Measurements from ENCODE around the gene TADA2B. TPM values are rescaled to one million over a fixed set of nuclear protein-coding genes. Genes with fewer than 3 reads are reported as not detected.

TADA2B gene
- total and polyA plus RNA-seq, 9 of the 15 experiments (the other 6 are each of a cell fraction or from before 2014, with no cell fraction given), result 0.55 to 12.2 (median 7.5) TPM

DNA sequence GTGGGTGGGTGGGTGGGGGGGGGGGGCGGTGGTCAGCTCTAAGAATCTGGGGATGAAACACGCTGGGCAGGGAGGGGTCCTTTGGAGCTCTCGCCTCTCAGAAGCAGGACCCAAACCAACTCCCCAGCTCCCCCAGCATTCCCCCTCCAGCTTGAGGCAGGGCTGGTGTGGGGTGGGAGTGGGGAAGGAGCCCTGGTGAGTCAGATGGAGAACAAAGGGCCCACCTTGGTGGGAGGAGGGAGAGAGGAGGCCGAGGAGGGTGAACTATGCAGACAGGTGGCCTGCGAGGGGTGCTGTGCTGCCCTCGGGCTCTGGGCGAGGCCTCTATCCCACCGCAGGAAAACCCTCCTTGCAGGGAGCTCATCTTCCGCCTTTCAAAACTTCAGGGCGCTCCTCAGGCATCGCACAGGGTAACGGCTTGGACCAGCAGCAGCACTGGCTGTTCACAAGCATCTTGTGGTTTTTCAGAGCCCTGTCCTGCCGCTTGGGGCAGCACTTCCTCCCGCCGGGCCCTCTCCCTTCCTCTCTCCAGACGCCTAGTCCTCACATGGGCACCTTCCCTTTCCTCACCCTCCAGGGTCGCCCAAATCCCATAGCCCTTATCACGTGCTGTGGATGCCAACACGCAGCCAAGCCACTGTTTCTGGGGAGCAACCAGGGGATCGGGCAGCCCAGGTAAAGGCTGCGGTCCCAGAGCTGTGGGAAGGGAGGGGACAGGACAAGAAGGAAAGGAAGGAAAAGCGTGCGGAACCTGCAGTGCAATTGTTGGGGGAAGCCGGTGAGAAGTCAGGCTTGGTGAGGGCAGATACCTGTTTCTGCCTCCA is 58.7 kb downstream of the TADA2B start (continued):
- TF ChIP-seq MYNN (IDR thresholded peaks at IDR 0.05) (no peak), MYNN (CRISPR knock-in tag; IDR thresholded peaks at IDR 0.05) (no peak), ZKSCAN1 (IDR thresholded peaks at IDR 0.05; ENCODE audit: low read depth, low read length) (no peak), RAD21 (CRISPR knock-in tag; conservative IDR thresholded peaks at IDR 0.05 in 1 of 2, IDR thresholded peaks at IDR 0.05 in 1 of 2) (peak in 1 of 2 experiments; percentile 37; a peak in 1 of 4 replicates), SMAD4 (CRISPR knock-in tag; conservative IDR thresholded peaks at IDR 0.05) (0 out of 2 replicates have a peak, but pooled peaks have one; percentile 21), DACH1 (IDR thresholded peaks at IDR 0.05; ENCODE audit: partially characterized antibody) (no peak), ZNF184 (CRISPR knock-in tag; IDR thresholded peaks at IDR 0.05) (no peak), CBFB (CRISPR knock-in tag; IDR thresholded peaks at IDR 0.05) (peak; percentile 97), LARP7 (IDR thresholded peaks at IDR 0.05) (no peak), CREBBP (IDR thresholded peaks at IDR 0.05; ENCODE audit: low read depth, low read length) (no peak)
- TF ChIP-seq, protein P1, sequence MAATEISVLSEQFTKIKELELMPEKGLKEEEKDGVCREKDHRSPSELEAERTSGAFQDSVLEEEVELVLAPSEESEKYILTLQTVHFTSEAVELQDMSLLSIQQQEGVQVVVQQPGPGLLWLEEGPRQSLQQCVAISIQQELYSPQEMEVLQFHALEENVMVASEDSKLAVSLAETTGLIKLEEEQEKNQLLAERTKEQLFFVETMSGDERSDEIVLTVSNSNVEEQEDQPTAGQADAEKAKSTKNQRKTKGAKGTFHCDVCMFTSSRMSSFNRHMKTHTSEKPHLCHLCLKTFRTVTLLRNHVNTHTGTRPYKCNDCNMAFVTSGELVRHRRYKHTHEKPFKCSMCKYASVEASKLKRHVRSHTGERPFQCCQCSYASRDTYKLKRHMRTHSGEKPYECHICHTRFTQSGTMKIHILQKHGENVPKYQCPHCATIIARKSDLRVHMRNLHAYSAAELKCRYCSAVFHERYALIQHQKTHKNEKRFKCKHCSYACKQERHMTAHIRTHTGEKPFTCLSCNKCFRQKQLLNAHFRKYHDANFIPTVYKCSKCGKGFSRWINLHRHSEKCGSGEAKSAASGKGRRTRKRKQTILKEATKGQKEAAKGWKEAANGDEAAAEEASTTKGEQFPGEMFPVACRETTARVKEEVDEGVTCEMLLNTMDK (IDR thresholded peaks at IDR 0.05; ENCODE audit: borderline replicate concordance, insufficient read depth, low read depth, low read length, poor library complexity, severe bottlenecking), result peak; percentile 75
- TF ChIP-seq, protein P2, sequence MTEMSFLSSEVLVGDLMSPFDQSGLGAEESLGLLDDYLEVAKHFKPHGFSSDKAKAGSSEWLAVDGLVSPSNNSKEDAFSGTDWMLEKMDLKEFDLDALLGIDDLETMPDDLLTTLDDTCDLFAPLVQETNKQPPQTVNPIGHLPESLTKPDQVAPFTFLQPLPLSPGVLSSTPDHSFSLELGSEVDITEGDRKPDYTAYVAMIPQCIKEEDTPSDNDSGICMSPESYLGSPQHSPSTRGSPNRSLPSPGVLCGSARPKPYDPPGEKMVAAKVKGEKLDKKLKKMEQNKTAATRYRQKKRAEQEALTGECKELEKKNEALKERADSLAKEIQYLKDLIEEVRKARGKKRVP (CRISPR knock-in tag; IDR thresholded peaks at IDR 0.05), result no peak
- TF ChIP-seq, protein P3, sequence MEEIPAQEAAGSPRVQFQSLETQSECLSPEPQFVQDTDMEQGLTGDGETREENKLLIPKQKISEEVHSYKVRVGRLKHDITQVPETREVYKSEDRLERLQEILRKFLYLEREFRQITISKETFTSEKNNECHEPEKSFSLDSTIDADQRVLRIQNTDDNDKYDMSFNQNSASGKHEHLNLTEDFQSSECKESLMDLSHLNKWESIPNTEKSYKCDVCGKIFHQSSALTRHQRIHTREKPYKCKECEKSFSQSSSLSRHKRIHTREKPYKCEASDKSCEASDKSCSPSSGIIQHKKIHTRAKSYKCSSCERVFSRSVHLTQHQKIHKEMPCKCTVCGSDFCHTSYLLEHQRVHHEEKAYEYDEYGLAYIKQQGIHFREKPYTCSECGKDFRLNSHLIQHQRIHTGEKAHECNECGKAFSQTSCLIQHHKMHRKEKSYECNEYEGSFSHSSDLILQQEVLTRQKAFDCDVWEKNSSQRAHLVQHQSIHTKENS (CRISPR knock-in tag; IDR thresholded peaks at IDR 0.05), result no peak
- TF ChIP-seq, protein P4, sequence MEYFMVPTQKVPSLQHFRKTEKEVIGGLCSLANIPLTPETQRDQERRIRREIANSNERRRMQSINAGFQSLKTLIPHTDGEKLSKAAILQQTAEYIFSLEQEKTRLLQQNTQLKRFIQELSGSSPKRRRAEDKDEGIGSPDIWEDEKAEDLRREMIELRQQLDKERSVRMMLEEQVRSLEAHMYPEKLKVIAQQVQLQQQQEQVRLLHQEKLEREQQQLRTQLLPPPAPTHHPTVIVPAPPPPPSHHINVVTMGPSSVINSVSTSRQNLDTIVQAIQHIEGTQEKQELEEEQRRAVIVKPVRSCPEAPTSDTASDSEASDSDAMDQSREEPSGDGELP (CRISPR knock-in tag; IDR thresholded peaks at IDR 0.05; ENCODE audit: borderline replicate concordance), result peak; percentile 59; the same call in 1 of the 2 replicates
- TF ChIP-seq, protein P5, sequence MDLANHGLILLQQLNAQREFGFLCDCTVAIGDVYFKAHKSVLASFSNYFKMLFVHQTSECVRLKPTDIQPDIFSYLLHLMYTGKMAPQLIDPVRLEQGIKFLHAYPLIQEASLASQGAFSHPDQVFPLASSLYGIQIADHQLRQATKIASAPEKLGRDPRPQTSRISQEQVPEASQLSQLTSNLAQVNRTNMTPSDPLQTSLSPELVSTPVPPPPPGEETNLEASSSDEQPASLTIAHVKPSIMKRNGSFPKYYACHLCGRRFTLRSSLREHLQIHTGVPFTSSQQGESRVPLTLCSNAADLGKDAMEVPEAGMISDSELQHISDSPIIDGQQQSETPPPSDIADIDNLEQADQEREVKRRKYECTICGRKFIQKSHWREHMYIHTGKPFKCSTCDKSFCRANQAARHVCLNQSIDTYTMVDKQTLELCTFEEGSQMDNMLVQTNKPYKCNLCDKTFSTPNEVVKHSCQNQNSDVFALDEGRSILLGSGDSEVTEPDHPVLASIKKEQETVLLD (IDR thresholded peaks at IDR 0.05), result no peak
- TF ChIP-seq, protein P6, sequence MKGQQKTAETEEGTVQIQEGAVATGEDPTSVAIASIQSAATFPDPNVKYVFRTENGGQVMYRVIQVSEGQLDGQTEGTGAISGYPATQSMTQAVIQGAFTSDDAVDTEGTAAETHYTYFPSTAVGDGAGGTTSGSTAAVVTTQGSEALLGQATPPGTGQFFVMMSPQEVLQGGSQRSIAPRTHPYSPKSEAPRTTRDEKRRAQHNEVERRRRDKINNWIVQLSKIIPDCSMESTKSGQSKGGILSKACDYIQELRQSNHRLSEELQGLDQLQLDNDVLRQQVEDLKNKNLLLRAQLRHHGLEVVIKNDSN (CRISPR knock-in tag; IDR thresholded peaks at IDR 0.05), result no peak

Measured in K562 (cell line).